Gastrocnemius medialis (tissue), 4 donors: Measurements from ENCODE around the gene NUMB.

Experiments
- POLR2A ChIP-seq, 2 donors: fragments of 450-650 bp; IDR thresholded peaks; one replicate each; pipeline ENCODE4 v1.6.1; 2017; ENCODE audit warnings: antibody characterized with exemption in 2 of 2, mild to moderate bottlenecking in 2 of 2, moderate library complexity in 2 of 2
- TF ChIP-seq, protein P1 (sequence below), 5 experiments: fragments of 450-650 bp in 3 of 5; fragments of 200-600 bp in 2 of 5; sonication (generic) in 2 of 5; IDR thresholded peaks in 4 of 5; conservative IDR thresholded peaks in 1 of 5; 1 replicate in 4 of 5; 2 replicates in 1 of 5; pipeline ENCODE4 v1.5.1; 2016 to 2019; ENCODE audit warnings: antibody characterized with exemption in 5 of 5, mild to moderate bottlenecking in 3 of 5, moderate library complexity in 3 of 5

DNA sequence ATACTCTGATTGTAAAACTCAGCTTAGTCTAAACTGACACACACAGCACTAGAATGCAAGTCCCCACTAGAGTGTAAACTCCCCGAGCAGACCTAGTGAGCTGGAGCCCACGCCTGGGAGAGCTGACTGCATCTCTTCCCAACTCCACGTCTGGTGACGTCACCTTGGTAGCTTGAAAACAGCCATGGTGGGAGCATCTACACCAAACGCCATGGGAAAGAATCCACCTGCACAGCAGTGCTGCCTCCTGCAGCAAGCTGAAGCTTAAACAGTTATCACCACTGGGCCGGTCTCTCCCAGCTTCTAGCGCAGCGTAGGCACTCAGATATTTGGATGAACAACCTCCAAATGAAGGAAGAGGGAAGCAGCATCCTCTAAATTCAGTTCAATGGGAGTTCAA, 225.4 kb downstream of the NUMB start:
- TF ChIP-seq, protein P1, sequence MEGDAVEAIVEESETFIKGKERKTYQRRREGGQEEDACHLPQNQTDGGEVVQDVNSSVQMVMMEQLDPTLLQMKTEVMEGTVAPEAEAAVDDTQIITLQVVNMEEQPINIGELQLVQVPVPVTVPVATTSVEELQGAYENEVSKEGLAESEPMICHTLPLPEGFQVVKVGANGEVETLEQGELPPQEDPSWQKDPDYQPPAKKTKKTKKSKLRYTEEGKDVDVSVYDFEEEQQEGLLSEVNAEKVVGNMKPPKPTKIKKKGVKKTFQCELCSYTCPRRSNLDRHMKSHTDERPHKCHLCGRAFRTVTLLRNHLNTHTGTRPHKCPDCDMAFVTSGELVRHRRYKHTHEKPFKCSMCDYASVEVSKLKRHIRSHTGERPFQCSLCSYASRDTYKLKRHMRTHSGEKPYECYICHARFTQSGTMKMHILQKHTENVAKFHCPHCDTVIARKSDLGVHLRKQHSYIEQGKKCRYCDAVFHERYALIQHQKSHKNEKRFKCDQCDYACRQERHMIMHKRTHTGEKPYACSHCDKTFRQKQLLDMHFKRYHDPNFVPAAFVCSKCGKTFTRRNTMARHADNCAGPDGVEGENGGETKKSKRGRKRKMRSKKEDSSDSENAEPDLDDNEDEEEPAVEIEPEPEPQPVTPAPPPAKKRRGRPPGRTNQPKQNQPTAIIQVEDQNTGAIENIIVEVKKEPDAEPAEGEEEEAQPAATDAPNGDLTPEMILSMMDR (IDR thresholded peaks at IDR 0.05 in 4 of 5, conservative IDR thresholded peaks at IDR 0.05 in 1 of 5), result no peak
- no peak for TF ChIP-seq POLR2A (IDR thresholded peaks at IDR 0.05)
